Muscle layer of duodenum (tissue), 2 donors: ENCODE data around the gene RPUSD2.
"Not testable (repeated sequence)": the region's sequence is repeated elsewhere in the genome, so short reads cannot be mapped to it uniquely, and the experiment has no call there.

ENCODE experiments used
- H3K27ac ChIP-seq: one replicate; pipeline ENCODE4 v1.7.0; 2013; ENCODE audit warnings: mild to moderate bottlenecking, low read length
- H3K27me3 ChIP-seq: one replicate; pipeline ENCODE4 v1.7.0; 2013; ENCODE audit warnings: low read depth, mild to moderate bottlenecking, control low read depth, low read length
- H3K36me3 ChIP-seq, 2 donors: one replicate each; pipeline ENCODE4 v1.7.0; 2013; ENCODE audit warnings: low read length in 2 of 2, control low read depth in 1 of 2, mild to moderate bottlenecking in 1 of 2; ENCODE audit not compliant: insufficient read depth in 2 of 2, control insufficient read depth in 1 of 2
- H3K4me1 ChIP-seq, 2 donors: one replicate each; pipeline ENCODE4 v1.7.0; 2013; ENCODE audit warnings: low read length in 2 of 2, mild to moderate bottlenecking in 2 of 2, control low read depth in 1 of 2, moderate library complexity in 1 of 2; ENCODE audit not compliant: insufficient read depth in 2 of 2, control insufficient read depth in 1 of 2
- H3K4me3 ChIP-seq, 2 donors: one replicate each; pipeline ENCODE4 v1.7.0; 2013; ENCODE audit warnings: low read length in 2 of 2, low read depth in 1 of 2, mild to moderate bottlenecking in 1 of 2
- H3K9me3 ChIP-seq, 2 donors: one replicate each; pipeline ENCODE4 v1.7.0; 2013; ENCODE audit warnings: low read length in 2 of 2, control low read depth in 1 of 2, mild to moderate bottlenecking in 1 of 2; ENCODE audit not compliant: control insufficient read depth in 1 of 2
- donor health status: healthy.

RPUSD2 gene

GRCh38 chr15:40567111-40567510 lies 2.0 kb upstream of the RPUSD2 start:
- Histone ChIP-seq H3K27me3 (no peaks in the 10 kb centered on the region), H3K36me3 (peaks cover 5 to 12% of the 10 kb centered on the region in 2 donors), H3K4me3 (no peak overlapping the region), H3K9me3 (no peaks in the 10 kb centered on the region), H3K4me1 (peaks cover 11 to 29% of the 10 kb centered on the region in 2 donors), H3K27ac (no peak overlapping the region)

- H3K4me1 ChIP-seq, result peaks cover 6 to 10% of the 10 kb centered on the region in 2 donors
- peaks cover 17 to 28% of the 10 kb centered on the region in 2 donors for H3K36me3 ChIP-seq
- H3K4me3 ChIP-seq, result no peak overlapping the region
- H3K27ac ChIP-seq, result no peak overlapping the region
- H3K27me3 ChIP-seq, result no peaks in the 10 kb centered on the region
- no peaks in the 10 kb centered on the region for H3K9me3 ChIP-seq
These were observed 6.0 kb downstream of the RPUSD2 start for GRCh38 chr15:40575113-40575512.

DNA sequence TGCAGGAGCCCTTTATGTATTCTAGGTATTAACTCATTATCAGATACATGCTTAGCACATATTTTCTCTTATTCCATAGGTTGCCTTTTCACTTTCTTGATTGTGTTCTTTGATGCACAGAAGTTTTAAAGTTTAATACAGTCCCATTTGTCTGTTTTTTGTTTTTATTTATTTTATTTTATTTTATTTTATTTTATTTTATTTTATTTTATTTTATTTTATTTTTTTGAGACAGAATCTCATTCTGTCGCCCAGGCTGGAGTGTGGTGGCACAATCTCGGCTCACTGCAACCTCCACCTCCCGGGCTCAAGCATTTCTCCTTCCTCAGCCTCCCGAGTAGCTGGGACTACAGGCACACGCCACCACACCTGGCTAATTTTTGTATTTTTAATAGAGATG lies 7.8 kb downstream of the RPUSD2 start:
- H3K36me3 ChIP-seq, result peaks cover 12 to 22% of the 10 kb centered on the region in 2 donors
- not testable (repeated sequence) for H3K4me1 ChIP-seq, H3K4me3 ChIP-seq, H3K27ac ChIP-seq, H3K9me3 ChIP-seq, H3K27me3 ChIP-seq

- H3K27me3 ChIP-seq, result no peaks in the 10 kb centered on the region
- H3K27ac ChIP-seq, result no peak overlapping the region
- H3K9me3 ChIP-seq, result no peaks in the 10 kb centered on the region
- no peaks in the 10 kb centered on the region for H3K4me1 ChIP-seq
- no peak overlapping the region for H3K4me3 ChIP-seq
- H3K36me3 ChIP-seq, result peaks cover 4 to 5% of the 10 kb centered on the region in 2 donors
These were observed 9.8 kb downstream of the RPUSD2 start for GRCh38 chr15:40578892-40579291.

- H3K27me3 ChIP-seq, H3K36me3 ChIP-seq, H3K27ac ChIP-seq, H3K4me1 ChIP-seq, H3K4me3 ChIP-seq, H3K9me3 ChIP-seq: not testable (repeated sequence)
These were observed 12.7 kb downstream of the RPUSD2 start for GRCh38 chr15:40581796-40582195.

- Histone ChIP-seq H3K4me3 (peak overlapping the region; percentile 49 to 52), H3K36me3 (no peaks in the 10 kb centered on the region), H3K27me3 (no peaks in the 10 kb centered on the region), H3K9me3 (no peaks in the 10 kb centered on the region), H3K27ac (peak overlapping the region; percentile 16), H3K4me1 (no peaks in the 10 kb centered on the region)
These were observed 13.7 kb downstream of the RPUSD2 start for GRCh38 chr15:40582726-40583246.

DNA sequence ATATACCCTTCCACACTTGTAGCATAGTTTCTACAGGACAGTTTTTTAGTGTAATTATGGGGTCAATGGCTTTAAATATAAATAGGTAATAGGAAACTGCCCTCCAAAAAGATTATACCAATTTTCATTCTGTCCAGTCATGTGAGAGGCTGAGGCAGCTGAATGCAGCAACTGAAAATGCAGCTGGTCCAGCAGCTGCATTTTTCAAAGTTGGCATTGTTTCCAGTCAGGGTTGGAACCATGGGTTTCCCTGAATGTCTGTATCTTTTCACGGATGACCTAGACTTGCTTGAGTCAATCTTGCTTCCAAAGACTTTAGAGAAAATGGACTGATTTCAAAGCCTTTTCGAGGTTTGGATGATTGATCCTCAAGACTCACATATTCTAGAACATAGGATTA lies 15.1 kb downstream of the RPUSD2 start:
- no peak overlapping the region for H3K4me3 ChIP-seq
- no peaks in the 10 kb centered on the region for H3K27me3 ChIP-seq
- no peaks in the 10 kb centered on the region for H3K36me3 ChIP-seq
- no peaks in the 10 kb centered on the region for H3K4me1 ChIP-seq
- no peaks in the 10 kb centered on the region for H3K9me3 ChIP-seq
- H3K27ac ChIP-seq, result no peak overlapping the region

GRCh38 chr15:40590667-40591050 lies 21.6 kb downstream of the RPUSD2 start:
- Histone ChIP-seq H3K36me3 (peaks cover 0 to 3% of the 10 kb centered on the region in 2 donors), H3K4me1 (peaks cover 0 to 7% of the 10 kb centered on the region in 2 donors), H3K9me3 (no peaks in the 10 kb centered on the region), H3K27me3 (no peaks in the 10 kb centered on the region), H3K27ac (no peak overlapping the region), H3K4me3 (peak overlapping the region in 1 of 2 donors; percentile 35)

DNA sequence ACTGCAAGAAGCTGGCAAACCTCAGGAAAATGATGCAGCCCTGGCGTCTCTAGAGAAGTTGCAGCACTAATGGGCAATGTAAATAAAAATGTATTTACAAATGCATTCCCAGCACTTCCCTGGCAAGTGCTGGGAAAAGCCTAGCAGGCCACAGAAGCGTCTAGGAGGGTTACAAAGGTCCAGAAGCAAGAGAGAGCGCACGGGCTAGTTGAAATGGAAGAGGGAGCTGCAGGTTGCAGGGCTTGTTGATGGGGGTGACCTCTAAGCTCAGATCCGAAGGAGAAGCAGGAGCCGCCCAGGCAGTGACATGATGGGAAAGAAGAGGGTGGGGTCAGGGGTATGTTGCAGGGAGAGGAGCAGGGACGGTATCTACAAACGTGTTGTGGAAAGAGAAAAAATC lies 22.3 kb downstream of the RPUSD2 start:
- H3K27me3 ChIP-seq, result no peaks in the 10 kb centered on the region
- no peaks in the 10 kb centered on the region for H3K9me3 ChIP-seq
- no peak overlapping the region for H3K4me3 ChIP-seq
- H3K36me3 ChIP-seq, result peaks cover 0 to 3% of the 10 kb centered on the region in 2 donors
- H3K27ac ChIP-seq, result no peak overlapping the region
- H3K4me1 ChIP-seq, result peaks cover 0 to 7% of the 10 kb centered on the region in 2 donors

DNA sequence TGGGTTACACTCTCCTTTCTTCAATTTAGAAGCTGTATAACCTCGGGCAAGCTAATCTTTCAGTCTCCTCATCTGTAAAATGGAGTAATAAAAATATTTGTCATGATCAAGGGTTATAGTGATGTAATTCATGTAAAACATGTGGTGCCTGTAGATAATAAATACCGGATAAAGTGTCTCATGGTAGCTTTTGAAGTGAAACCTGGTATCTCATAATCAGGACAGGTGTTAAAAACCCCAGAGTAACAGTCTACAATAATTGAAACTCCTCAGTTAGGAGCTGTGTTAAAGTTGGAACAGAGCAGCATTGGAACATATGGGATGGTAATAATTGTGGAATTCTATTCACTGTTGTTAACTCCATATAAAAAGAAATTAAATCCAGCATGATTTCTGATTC lies 24.1 kb downstream of the RPUSD2 start:
- H3K27ac ChIP-seq, result no peak overlapping the region
- peaks cover 0 to 7% of the 10 kb centered on the region in 2 donors for H3K4me1 ChIP-seq
- no peak overlapping the region for H3K4me3 ChIP-seq
- no peaks in the 10 kb centered on the region for H3K9me3 ChIP-seq
- peaks cover 0 to 3% of the 10 kb centered on the region in 2 donors for H3K36me3 ChIP-seq
- no peaks in the 10 kb centered on the region for H3K27me3 ChIP-seq

DNA sequence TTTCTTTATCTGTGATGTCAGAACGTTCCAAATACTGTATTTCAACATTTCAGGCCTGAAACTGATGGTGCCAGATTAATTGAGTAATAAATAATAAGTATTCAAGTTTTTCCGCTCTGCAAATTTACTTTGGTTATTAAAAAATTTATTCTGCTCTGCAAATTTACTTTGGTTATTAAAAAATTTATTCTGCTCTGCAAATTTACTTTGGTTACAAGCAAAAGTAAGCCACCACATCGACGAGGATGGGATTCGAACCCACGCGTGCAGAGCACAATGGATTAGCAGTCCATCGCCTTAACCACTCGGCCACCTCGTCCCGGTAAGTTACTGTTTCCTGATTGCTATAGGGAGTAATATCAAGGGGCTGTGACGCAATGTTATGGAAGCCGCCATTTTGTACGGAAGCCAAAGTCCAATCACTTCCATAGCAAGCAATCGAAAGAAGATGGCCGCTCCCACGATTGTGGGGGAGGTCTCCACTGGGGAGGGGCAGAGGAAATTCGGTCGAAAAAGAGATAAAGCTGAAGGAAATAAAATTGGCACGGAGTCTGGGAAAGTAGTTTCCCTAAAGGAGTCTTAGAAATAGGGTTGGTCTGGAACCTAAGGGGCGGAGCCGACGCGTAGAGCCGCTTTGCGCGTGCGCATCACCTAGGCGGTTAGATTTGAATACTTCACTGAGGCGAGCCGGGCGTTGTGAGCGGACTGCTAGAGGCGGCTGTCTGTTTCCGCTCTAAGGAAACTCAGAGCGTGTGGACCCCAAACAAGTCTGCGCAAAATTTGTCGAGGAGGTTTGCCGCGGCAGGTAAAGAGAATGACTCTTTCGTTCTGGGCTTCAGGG lies 24.7 kb downstream of the RPUSD2 start, which contains the start of gene KNL1:
Gene KNL1, plus strand, starts transcription at position 662 of the 841 bp plus-strand sequence. CDS start 8,683 bp downstream, outside the sequence.
- H3K4me1 ChIP-seq, result peaks cover 0 to 7% of the 10 kb centered on the region in 2 donors
- peak within 1 kb of the TSS; percentile 99 for H3K27ac ChIP-seq
- H3K27me3 ChIP-seq, result no peaks in the 10 kb centered on the region
- no peaks in the 10 kb centered on the region for H3K9me3 ChIP-seq
- peaks cover 0 to 3% of the 10 kb centered on the region in 2 donors for H3K36me3 ChIP-seq
- H3K4me3 ChIP-seq, result peak within 1 kb of the TSS; percentile 83 to 90
